Stimulated activated CD4-positive, alpha-beta T cell treated with anti-CD3 and anti-CD28 coated beads, Interleukin-12 subunit alpha, Interleukin-12 subunit beta, amount 100 ng/mL, for 24 hours (primary cell): Measurements from ENCODE around the gene MAPKAPK3.

Source experiments
- DNase-seq, 2 experiments: peaks; one replicate each; pipeline ENCODE4 v3.0.0-alpha.2; 2020; ENCODE audit warnings: low read depth in 2 of 2

MAPKAPK3 gene

DNA sequence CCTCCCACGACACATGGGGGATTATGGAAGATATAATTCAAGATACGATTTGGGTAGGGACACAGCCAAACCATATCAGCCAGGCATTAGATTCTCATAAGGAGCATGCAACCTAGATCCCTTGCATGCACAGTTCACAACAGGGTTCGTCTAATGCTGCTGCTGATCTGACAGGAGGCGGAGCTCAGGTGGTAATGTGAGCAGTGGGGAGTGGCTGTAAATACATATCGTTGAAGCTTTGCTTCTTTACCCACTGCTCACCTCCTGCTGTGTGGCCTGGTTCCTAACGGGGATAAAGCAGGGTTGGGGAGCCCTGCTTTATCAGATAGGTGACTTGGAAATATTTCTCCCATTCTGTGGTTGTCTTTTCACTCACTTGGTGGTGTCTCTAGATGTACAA, 72.6 kb downstream of the MAPKAPK3 start:
- no peak for DNase-seq

DNA sequence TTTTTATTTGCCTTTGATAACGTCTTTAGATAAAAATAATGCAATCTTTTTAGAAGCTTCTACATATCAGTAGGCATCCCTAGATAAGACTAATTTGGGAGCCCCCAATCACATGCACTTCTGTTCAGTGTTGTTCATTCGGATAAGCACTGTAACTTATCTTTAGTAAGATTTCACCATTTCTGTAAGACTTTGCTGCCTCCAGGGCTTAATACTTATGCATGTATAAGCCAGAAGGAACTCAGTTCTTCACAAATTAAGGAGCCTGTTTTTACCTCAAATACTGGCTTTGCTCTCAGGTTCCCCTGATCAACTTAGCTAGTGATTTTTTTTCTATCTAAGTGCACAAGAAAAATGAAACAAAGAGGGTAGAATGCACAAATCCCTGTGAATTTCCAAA, 78.1 kb downstream of the MAPKAPK3 start:
- DNase-seq, result no peak

DNA sequence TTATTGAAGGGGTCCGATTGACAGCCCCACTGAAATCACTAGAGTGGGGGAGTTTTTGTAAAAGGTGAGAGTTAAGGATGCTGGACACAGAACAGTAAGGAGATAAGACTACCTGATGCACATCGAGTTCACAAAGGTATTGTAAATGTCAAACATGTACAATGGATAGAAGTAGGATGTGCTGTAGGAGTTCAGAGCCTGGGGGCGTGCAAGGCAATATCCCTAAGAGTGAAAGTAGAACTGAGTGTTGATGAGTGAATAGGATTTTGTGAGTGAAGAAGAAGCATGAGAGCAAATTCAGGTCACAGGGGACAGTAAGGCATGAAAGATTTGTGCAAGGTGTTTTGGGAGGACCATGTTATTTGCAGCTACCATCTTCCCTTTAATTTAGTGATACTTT, 79.3 kb downstream of the MAPKAPK3 start:
- no peak for DNase-seq

DNA sequence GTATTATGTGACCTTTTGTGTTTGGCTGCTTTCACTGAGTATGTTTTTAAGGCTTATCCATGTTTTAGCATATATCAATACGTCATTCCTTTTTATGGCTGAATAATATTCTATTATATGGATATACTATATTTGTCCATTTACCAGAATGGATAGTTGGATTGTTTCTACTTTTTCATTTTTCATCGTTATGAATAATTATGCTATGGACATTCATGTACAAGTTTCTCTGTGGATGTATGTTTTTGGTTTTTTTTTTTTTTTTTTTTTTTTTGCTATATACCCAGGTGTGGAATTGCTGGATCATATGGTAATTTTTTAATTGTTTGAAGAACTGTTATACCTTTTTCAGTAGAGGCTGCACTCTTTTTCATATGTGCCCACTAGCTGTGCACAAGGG, 81.3 kb downstream of the MAPKAPK3 start:
- DNase-seq, result no peak
